OCI-LY3 (cell line): Measurements from ENCODE around the gene RTBDN.

ENCODE experiments used
- EZH2phosphoT487 ChIP-seq: fragments of 200-600 bp; shearing (Covaris generic); IDR thresholded peaks from 2 replicates; pipeline ENCODE4 v1.6.1; 2018; ENCODE audit warnings: antibody characterized with exemption, mixed run types, low read depth
- TF ChIP-seq, protein P1 (sequence below): fragments of 200-600, 300-600 bp; sonication (generic); IDR thresholded peaks from 2 replicates; pipeline ENCODE4 v1.5.1; 2014; ENCODE audit warnings: antibody characterized with exemption, low read length, low read depth

- TF ChIP-seq EZH2phosphoT487, result no peak
- TF ChIP-seq, protein P1, sequence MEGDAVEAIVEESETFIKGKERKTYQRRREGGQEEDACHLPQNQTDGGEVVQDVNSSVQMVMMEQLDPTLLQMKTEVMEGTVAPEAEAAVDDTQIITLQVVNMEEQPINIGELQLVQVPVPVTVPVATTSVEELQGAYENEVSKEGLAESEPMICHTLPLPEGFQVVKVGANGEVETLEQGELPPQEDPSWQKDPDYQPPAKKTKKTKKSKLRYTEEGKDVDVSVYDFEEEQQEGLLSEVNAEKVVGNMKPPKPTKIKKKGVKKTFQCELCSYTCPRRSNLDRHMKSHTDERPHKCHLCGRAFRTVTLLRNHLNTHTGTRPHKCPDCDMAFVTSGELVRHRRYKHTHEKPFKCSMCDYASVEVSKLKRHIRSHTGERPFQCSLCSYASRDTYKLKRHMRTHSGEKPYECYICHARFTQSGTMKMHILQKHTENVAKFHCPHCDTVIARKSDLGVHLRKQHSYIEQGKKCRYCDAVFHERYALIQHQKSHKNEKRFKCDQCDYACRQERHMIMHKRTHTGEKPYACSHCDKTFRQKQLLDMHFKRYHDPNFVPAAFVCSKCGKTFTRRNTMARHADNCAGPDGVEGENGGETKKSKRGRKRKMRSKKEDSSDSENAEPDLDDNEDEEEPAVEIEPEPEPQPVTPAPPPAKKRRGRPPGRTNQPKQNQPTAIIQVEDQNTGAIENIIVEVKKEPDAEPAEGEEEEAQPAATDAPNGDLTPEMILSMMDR, result no peak
These were observed 39.7 kb upstream of the RTBDN start for GRCh38 chr19:12873891-12874745.
